Measurements from ENCODE around the gene KCNS3.

Gene KCNS3

DNA sequence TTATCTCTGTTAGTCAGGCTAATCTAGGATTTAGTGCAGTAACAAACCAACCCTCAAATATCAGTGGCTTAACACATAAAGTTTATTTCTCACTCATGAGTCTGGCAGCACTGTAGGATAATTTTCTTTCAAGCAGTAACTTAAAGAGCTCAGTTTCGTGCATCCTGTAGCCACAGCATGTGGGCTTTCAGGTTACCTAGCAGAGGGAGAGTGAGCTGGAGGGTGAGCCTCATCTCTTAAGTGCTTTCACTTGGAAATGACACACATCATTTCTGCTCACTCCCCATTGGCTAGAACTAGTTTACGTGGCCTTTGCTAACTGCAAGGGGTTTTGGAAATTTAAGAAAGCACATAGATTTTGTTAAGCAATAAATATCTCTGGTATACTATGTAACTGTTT, 96.9 kb downstream of the KCNS3 start (continued):
- no peak for TF ChIP-seq ARNTL (CRISPR knock-in tag; IDR thresholded peaks at IDR 0.05; ENCODE audit: borderline replicate concordance, low read depth)
- TF ChIP-seq BACH2 (CRISPR knock-in tag; IDR thresholded peaks at IDR 0.05; ENCODE audit: borderline replicate concordance), result no peak
- TF ChIP-seq, protein P1, sequence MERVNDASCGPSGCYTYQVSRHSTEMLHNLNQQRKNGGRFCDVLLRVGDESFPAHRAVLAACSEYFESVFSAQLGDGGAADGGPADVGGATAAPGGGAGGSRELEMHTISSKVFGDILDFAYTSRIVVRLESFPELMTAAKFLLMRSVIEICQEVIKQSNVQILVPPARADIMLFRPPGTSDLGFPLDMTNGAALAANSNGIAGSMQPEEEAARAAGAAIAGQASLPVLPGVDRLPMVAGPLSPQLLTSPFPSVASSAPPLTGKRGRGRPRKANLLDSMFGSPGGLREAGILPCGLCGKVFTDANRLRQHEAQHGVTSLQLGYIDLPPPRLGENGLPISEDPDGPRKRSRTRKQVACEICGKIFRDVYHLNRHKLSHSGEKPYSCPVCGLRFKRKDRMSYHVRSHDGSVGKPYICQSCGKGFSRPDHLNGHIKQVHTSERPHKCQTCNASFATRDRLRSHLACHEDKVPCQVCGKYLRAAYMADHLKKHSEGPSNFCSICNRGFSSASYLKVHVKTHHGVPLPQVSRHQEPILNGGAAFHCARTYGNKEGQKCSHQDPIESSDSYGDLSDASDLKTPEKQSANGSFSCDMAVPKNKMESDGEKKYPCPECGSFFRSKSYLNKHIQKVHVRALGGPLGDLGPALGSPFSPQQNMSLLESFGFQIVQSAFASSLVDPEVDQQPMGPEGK (CRISPR knock-in tag; IDR thresholded peaks at IDR 0.05; ENCODE audit: borderline replicate concordance), result no peak
- no peak for TF ChIP-seq TCF4 (CRISPR knock-in tag; IDR thresholded peaks at IDR 0.05; ENCODE audit: borderline replicate concordance)

DNA sequence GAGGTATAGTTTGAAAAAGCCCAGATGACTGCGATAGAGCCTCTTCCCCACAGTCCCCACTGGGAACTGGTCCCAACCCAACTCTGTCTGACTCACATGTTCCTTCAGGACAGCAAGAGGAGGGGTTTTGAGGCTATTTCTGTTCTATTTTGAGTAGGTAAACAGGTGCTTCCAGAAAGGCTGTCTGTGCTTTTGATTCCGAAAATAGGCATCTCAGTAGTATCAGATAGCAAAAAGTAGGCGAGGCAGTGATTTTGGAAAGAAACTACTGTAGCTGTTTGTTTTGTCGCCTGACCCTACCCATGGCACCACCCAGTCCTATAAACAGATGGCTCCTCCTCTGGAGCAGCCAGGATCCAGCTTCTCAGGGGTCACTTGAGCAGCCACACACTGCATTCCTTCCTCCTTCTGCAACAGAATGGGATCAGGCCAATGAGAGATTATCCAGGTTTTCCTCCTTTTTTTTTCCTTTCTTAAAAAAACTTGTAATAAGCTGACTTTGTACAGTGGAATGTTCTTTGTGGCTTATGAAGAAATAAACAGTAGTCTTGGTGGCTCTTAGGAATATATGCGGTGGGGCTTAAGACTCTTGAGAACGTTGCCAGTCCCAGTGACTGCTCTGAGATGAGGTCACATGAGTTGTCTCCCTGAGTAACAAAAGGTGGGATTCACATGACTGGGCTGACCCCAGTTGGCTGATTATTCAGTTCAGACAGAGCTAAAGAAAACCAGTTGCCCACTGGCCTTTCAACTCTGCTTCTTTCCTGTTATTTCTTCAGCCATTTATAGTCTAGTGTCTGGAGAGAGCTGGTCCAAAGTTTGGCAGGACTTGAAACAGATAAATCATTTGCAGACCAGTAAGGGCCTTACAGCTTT, 98.6 kb downstream of the KCNS3 start:
- ATAC-seq, result no peak
- TF ChIP-seq ZNF70 (CRISPR knock-in tag; IDR thresholded peaks at IDR 0.05) (no peak), BACH2 (CRISPR knock-in tag; IDR thresholded peaks at IDR 0.05; ENCODE audit: borderline replicate concordance) (no peak), ESRRG (CRISPR knock-in tag; IDR thresholded peaks at IDR 0.05) (no peak), ARNTL (CRISPR knock-in tag; IDR thresholded peaks at IDR 0.05; ENCODE audit: borderline replicate concordance, low read depth) (no peak), CSDC2 (CRISPR knock-in tag; IDR thresholded peaks at IDR 0.05) (no peak), ZNF8 (CRISPR knock-in tag; IDR thresholded peaks at IDR 0.05) (no peak), ZNF565 (CRISPR knock-in tag; conservative IDR thresholded peaks at IDR 0.05; ENCODE audit: low read depth) (no peak), RARB (CRISPR knock-in tag; IDR thresholded peaks at IDR 0.05) (no peak), ZFP3 (CRISPR knock-in tag; IDR thresholded peaks at IDR 0.05) (no peak), ZFP30 (CRISPR knock-in tag; IDR thresholded peaks at IDR 0.05) (no peak), ZC3H10 (CRISPR knock-in tag; IDR thresholded peaks at IDR 0.05) (no peak)
- TF ChIP-seq, protein P2, sequence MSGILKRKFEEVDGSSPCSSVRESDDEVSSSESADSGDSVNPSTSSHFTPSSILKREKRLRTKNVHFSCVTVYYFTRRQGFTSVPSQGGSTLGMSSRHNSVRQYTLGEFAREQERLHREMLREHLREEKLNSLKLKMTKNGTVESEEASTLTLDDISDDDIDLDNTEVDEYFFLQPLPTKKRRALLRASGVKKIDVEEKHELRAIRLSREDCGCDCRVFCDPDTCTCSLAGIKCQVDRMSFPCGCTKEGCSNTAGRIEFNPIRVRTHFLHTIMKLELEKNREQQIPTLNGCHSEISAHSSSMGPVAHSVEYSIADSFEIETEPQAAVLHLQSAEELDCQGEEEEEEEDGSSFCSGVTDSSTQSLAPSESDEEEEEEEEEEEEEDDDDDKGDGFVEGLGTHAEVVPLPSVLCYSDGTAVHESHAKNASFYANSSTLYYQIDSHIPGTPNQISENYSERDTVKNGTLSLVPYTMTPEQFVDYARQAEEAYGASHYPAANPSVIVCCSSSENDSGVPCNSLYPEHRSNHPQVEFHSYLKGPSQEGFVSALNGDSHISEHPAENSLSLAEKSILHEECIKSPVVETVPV (CRISPR knock-in tag; IDR thresholded peaks at IDR 0.05), result no peak
- TF ChIP-seq, protein P3, sequence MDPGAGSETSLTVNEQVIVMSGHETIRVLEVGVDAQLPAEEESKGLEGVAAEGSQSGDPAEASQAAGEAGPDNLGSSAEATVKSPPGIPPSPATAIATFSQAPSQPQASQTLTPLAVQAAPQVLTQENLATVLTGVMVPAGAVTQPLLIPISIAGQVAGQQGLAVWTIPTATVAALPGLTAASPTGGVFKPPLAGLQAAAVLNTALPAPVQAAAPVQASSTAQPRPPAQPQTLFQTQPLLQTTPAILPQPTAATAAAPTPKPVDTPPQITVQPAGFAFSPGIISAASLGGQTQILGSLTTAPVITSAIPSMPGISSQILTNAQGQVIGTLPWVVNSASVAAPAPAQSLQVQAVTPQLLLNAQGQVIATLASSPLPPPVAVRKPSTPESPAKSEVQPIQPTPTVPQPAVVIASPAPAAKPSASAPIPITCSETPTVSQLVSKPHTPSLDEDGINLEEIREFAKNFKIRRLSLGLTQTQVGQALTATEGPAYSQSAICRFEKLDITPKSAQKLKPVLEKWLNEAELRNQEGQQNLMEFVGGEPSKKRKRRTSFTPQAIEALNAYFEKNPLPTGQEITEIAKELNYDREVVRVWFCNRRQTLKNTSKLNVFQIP (CRISPR knock-in tag; IDR thresholded peaks at IDR 0.05; ENCODE audit: borderline replicate concordance, low read depth), result no peak
- TF ChIP-seq, protein P4, sequence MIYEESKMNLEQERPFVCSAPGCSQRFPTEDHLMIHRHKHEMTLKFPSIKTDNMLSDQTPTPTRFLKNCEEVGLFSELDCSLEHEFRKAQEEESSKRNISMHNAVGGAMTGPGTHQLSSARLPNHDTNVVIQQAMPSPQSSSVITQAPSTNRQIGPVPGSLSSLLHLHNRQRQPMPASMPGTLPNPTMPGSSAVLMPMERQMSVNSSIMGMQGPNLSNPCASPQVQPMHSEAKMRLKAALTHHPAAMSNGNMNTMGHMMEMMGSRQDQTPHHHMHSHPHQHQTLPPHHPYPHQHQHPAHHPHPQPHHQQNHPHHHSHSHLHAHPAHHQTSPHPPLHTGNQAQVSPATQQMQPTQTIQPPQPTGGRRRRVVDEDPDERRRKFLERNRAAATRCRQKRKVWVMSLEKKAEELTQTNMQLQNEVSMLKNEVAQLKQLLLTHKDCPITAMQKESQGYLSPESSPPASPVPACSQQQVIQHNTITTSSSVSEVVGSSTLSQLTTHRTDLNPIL (CRISPR knock-in tag; IDR thresholded peaks at IDR 0.05; ENCODE audit: low read depth), result no peak
- TF ChIP-seq, protein P1 (CRISPR knock-in tag; IDR thresholded peaks at IDR 0.05; ENCODE audit: borderline replicate concordance), result no peak

DNA sequence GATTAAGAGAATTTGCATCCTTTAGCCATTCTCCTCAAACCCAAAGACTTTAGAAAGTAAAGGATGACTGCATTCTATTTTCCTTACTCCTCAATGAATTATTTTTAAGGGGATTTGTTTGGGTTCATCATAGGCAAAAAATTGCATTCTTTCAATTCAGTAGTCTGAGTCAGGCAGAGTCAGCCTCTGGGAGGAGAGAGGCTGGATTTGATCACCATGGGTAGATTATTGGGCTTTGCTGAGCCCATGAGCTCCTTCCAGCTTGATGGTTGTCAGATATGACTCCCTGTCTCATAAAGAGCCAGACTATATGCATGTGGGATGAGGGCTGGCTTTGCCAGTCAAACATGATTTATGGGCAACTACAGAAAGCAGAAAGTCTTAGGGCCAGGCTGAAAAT, 101.2 kb downstream of the KCNS3 start:
- no peak for ATAC-seq
- TF ChIP-seq ZNF8 (CRISPR knock-in tag; IDR thresholded peaks at IDR 0.05), result no peak
- TF ChIP-seq ESRRG (CRISPR knock-in tag; IDR thresholded peaks at IDR 0.05), result no peak
- TF ChIP-seq, protein P1 (CRISPR knock-in tag; IDR thresholded peaks at IDR 0.05; ENCODE audit: borderline replicate concordance), result no peak
- TF ChIP-seq TOX (CRISPR knock-in tag; IDR thresholded peaks at IDR 0.05; ENCODE audit: borderline replicate concordance), result no peak
- TF ChIP-seq, protein P3 (CRISPR knock-in tag; IDR thresholded peaks at IDR 0.05; ENCODE audit: borderline replicate concordance, low read depth), result no peak
- TF ChIP-seq ZFP3 (CRISPR knock-in tag; IDR thresholded peaks at IDR 0.05), result no peak
- no peak for TF ChIP-seq ZNF70 (CRISPR knock-in tag; IDR thresholded peaks at IDR 0.05)
- no peak for TF ChIP-seq OSR1 (CRISPR knock-in tag; IDR thresholded peaks at IDR 0.05)
- no peak for TF ChIP-seq ZNF565 (CRISPR knock-in tag; conservative IDR thresholded peaks at IDR 0.05; ENCODE audit: low read depth)
- TF ChIP-seq, protein P4 (CRISPR knock-in tag; IDR thresholded peaks at IDR 0.05; ENCODE audit: low read depth), result no peak
- TF ChIP-seq PPARA (CRISPR knock-in tag; IDR thresholded peaks at IDR 0.05; ENCODE audit: borderline replicate concordance), result no peak
- TF ChIP-seq, protein P2 (CRISPR knock-in tag; IDR thresholded peaks at IDR 0.05), result no peak
- TF ChIP-seq ZC3H10 (CRISPR knock-in tag; IDR thresholded peaks at IDR 0.05), result no peak
- no peak for TF ChIP-seq CSDC2 (CRISPR knock-in tag; IDR thresholded peaks at IDR 0.05)
- TF ChIP-seq BACH2 (CRISPR knock-in tag; IDR thresholded peaks at IDR 0.05; ENCODE audit: borderline replicate concordance), result no peak
- TF ChIP-seq TCF4 (CRISPR knock-in tag; IDR thresholded peaks at IDR 0.05; ENCODE audit: borderline replicate concordance), result no peak

All from SK-N-SH treated with all-trans-retinoic acid at 6 μM for 48 hours (cell line).